Endothelial cell (in vitro differentiated cells): ENCODE measurements around the gene VPS41. TPM values are rescaled to one million over a fixed set of nuclear protein-coding genes. Genes with fewer than 3 reads are reported as not detected.

Source experiments
- DNase-seq: peaks from one replicate; pipeline ENCODE4 v3.0.0; 2021; ENCODE audit warnings: low spot score
- H3K27ac Mint-ChIP-seq: one replicate; pipeline ENCODE4 v1.8.0; 2021; ENCODE audit warnings: mixed read lengths, inconsistent platforms; ENCODE audit not compliant: unreplicated experiment
- H3K27me3 Mint-ChIP-seq: one replicate; pipeline ENCODE4 v1.8.0; 2021; ENCODE audit warnings: mild to moderate bottlenecking, moderate library complexity, mixed read lengths, inconsistent platforms; ENCODE audit not compliant: unreplicated experiment
- H3K36me3 Mint-ChIP-seq: one replicate; pipeline ENCODE4 v1.8.0; 2021; ENCODE audit warnings: mild to moderate bottlenecking, low read depth, mixed read lengths, inconsistent platforms; ENCODE audit not compliant: unreplicated experiment
- H3K4me1 Mint-ChIP-seq: one replicate; pipeline ENCODE4 v1.8.0; 2021; ENCODE audit warnings: mild to moderate bottlenecking, mixed read lengths, inconsistent platforms; ENCODE audit not compliant: unreplicated experiment
- H3K4me3 Mint-ChIP-seq: one replicate; pipeline ENCODE4 v1.8.0; 2021; ENCODE audit warnings: mild to moderate bottlenecking, mixed read lengths, inconsistent platforms; ENCODE audit not compliant: unreplicated experiment
- H3K9me3 Mint-ChIP-seq: one replicate; pipeline ENCODE4 v1.8.0; 2021; ENCODE audit warnings: mixed read lengths, inconsistent platforms; ENCODE audit not compliant: unreplicated experiment
- total RNA-seq: library from RNA; stranded (reverse); fragmentation: NEBNext Ultra II Directional; extraction: Animal tissue kit (Norgen Biotek cat#: 25700); gene quantifications from one replicate; pipeline ENCODE4 v1.2.1, GENCODE V29; 2021; ENCODE audit not compliant: unreplicated experiment
- TF ChIP-seq, protein P1 (sequence below): fragments of 200-600 bp; sonication (generic); IDR thresholded peaks from one replicate; pipeline ENCODE4 v1.5.0; 2021; ENCODE audit warnings: antibody characterized with exemption; ENCODE audit not compliant: unreplicated experiment

The VPS41 gene
- total RNA-seq, 1 donor from 2014 or later: 104 TPM

DNA sequence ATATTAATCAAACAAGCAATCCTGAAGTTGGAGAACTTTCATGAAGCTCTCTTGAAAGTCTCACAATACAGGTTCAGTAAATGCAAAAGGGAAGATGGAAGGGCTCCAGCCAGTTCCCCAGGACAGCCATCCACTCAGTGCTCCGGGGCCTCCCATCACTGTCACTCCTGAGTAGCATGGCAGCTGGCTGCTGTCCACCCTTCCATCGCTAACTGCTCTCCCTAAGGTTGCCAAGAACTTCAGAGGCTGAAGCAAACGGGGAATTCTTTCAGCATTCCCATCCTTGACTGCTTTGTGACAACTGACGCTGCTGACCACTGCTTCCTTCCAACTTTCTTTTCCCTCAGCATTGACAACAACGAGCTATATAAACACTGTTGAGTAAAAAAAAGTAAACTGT, 69.1 kb downstream of the VPS41 start:
- Mint-ChIP-seq H3K27me3 (peaks cover 1% of the 10 kb centered on the region), H3K9me3 (no peaks in the 10 kb centered on the region), H3K4me1 (peaks cover 18% of the 10 kb centered on the region), H3K27ac (no peak overlapping the region), H3K36me3 (no peaks in the 10 kb centered on the region), H3K4me3 (no peak overlapping the region)
- no peak for DNase-seq
- TF ChIP-seq, protein P1, sequence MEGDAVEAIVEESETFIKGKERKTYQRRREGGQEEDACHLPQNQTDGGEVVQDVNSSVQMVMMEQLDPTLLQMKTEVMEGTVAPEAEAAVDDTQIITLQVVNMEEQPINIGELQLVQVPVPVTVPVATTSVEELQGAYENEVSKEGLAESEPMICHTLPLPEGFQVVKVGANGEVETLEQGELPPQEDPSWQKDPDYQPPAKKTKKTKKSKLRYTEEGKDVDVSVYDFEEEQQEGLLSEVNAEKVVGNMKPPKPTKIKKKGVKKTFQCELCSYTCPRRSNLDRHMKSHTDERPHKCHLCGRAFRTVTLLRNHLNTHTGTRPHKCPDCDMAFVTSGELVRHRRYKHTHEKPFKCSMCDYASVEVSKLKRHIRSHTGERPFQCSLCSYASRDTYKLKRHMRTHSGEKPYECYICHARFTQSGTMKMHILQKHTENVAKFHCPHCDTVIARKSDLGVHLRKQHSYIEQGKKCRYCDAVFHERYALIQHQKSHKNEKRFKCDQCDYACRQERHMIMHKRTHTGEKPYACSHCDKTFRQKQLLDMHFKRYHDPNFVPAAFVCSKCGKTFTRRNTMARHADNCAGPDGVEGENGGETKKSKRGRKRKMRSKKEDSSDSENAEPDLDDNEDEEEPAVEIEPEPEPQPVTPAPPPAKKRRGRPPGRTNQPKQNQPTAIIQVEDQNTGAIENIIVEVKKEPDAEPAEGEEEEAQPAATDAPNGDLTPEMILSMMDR: no peak

DNA sequence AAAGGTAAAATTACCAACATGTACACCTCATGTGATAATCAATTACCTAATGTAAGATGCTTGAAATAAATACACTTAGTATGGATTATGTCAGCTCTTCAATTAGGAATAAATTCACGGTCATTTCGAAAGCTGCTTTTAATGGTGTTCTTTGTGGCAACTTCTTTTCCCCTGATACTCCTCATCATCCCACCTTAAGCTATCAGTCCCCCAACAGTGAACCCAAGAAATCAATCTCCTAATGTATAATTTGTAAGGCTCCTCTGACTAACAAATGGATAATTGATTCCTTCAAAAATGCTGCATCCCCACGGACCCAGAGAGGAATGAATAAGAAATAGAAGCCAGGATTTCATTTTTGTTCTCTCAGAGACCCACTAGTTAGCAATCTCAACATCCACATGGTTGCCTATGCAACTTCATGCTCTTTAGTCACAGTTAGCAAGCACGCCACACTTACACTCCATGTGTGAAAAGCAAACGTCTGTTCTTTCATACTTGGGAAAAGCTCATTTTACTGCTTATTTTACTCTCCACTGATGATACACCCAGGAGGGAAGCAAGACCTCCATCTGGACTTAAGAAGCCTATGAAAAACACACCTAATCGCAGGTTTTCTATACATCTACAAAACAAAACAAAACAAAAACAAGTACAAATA, 70.1 kb downstream of the VPS41 start:
- no peaks in the 10 kb centered on the region for H3K36me3 Mint-ChIP-seq
- H3K4me1 Mint-ChIP-seq: peaks cover 18% of the 10 kb centered on the region
- H3K27ac Mint-ChIP-seq: no peak overlapping the region
- H3K9me3 Mint-ChIP-seq: no peaks in the 10 kb centered on the region
- no peak overlapping the region for H3K4me3 Mint-ChIP-seq
- DNase-seq: no peak
- TF ChIP-seq, protein P1: no peak
- peaks cover 1% of the 10 kb centered on the region for H3K27me3 Mint-ChIP-seq

DNA sequence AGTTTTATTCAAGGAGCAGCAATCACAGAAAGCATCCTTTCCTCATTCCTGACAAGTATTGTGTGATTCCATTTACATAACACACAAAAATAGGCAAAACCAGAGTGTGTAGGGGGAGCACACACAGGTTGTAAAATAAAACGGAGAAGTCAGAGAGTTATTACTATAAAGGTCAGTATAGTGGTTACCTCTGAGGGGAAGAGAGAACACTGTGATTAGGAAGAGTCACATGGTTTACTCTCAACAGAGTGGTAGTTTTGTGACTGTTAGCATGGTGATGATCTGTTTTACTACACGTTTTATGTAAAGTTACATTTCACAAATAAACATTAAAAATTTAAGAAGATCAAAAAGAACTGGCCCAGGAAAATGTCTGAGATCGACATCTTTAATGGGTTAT, 74.6 kb downstream of the VPS41 start:
- DNase-seq: no peak
- Mint-ChIP-seq H3K4me1 (no peaks in the 10 kb centered on the region), H3K27me3 (no peaks in the 10 kb centered on the region), H3K36me3 (no peaks in the 10 kb centered on the region), H3K4me3 (no peak overlapping the region), H3K9me3 (no peaks in the 10 kb centered on the region), H3K27ac (no peak overlapping the region)
- TF ChIP-seq, protein P1: no peak

DNA sequence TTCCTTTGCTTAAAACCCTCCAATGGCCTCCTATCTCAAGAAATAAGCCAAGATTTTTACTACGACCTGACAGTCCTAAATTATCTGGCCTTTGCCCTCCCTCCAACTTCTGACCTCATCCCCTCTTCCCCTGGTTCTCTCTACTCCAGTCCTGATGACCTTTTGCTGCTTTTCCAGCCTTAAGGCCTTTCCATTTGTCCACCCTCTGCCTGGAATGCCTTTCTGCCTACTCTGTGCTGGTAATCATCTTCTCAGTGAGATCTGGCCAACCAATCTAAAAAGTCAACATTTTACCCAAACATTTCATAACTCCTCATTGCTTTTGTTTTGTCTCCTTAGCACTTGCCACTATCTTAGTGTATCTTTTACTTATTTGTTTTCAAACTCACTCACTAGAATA, 75.7 kb downstream of the VPS41 start:
- H3K27me3 Mint-ChIP-seq: no peaks in the 10 kb centered on the region
- TF ChIP-seq, protein P1: no peak
- no peak overlapping the region for H3K27ac Mint-ChIP-seq
- DNase-seq: no peak
- H3K4me3 Mint-ChIP-seq: no peak overlapping the region
- no peaks in the 10 kb centered on the region for H3K9me3 Mint-ChIP-seq
- H3K4me1 Mint-ChIP-seq: no peaks in the 10 kb centered on the region
- no peaks in the 10 kb centered on the region for H3K36me3 Mint-ChIP-seq

DNA sequence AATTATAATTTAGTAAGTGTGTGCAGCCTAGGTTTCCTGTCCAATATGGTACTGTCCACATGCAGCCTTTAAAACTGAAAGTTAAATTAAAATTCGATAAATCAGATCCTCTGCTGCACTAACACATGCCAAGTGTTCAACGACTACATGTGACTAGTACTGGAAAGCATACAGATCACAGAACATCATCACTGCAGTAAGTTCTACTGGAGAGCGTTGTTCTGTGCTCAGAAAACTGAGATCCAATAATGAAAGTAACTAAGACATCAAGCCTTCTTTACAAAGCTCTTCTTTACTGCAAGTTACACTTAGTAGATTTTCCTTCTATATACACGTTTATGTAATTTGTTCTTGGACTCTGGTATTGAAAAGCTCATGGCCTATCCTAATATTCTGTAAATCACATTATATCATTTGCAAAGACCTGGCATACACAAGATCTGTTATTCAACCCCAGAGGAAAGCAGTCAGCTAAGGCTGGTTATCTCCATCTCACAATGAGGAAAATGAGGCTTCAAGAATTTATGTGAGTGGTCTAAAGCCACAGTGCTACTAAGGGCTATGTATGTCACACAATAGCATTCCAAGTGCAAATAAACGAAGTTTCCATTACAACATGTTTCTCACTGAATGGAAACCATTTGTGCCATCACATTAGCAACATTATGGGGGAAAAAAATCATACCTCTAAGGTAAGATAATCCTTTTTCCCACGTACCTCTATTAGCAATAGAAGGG, 77.6 kb downstream of the VPS41 start:
- DNase-seq: no peak
- Mint-ChIP-seq H3K27ac (no peak overlapping the region), H3K4me1 (no peaks in the 10 kb centered on the region), H3K27me3 (no peaks in the 10 kb centered on the region), H3K9me3 (no peaks in the 10 kb centered on the region), H3K4me3 (no peak overlapping the region), H3K36me3 (no peaks in the 10 kb centered on the region)
- TF ChIP-seq, protein P1: no peak
